Midbrain (tissue), 1 donor: Measurements from ENCODE around the gene DES.
"Not testable (repeated sequence)": the region's sequence is repeated elsewhere in the genome, so short reads cannot be mapped to it uniquely, and the experiment has no call there.

Experiments
- DNase-seq: peaks from one replicate; lab custom pipeline; 2025; lab: John Stamatoyannopoulos, UW

Gene DES

GRCh38 chr2:219399716-219400478, 18.3 kb upstream of the DES start:
- no peak for DNase-seq

- DNase-seq: no peak
Observed at GRCh38 chr2:219400562-219400961, 17.6 kb upstream of the DES start.

GRCh38 chr2:219401606-219402005, 16.6 kb upstream of the DES start:
- no peak for DNase-seq

- DNase-seq: peak; percentile 69
Observed at GRCh38 chr2:219402665-219403515, 15.3 kb upstream of the DES start.

- DNase-seq: no peak
Observed at GRCh38 chr2:219403861-219404260, 14.3 kb upstream of the DES start.

GRCh38 chr2:219404291-219404910, 13.8 kb upstream of the DES start:
- DNase-seq: no peak

- no peak for DNase-seq
Observed at GRCh38 chr2:219404954-219405353, 13.2 kb upstream of the DES start.

DNA sequence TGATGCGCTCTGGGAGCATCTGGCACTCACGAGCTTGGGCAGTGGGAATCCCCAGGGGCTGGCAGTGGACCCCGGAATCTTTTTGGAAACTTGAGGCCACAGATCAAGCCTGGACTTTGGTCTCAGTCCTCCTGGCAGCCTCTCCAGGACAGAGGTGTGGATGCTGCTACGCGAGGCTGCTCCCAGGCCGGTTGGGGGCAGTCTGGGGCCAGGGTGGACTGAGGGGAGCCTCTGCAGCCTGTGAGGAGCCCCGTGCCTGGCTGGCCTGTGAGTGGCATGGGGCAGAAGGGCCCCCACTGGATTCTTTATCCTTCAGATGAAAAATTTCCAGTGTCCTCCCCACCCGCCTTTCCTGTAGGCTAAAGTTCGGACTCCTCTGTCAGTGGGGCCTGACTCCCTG, 12.7 kb upstream of the DES start:
- DNase-seq: no peak

DNA sequence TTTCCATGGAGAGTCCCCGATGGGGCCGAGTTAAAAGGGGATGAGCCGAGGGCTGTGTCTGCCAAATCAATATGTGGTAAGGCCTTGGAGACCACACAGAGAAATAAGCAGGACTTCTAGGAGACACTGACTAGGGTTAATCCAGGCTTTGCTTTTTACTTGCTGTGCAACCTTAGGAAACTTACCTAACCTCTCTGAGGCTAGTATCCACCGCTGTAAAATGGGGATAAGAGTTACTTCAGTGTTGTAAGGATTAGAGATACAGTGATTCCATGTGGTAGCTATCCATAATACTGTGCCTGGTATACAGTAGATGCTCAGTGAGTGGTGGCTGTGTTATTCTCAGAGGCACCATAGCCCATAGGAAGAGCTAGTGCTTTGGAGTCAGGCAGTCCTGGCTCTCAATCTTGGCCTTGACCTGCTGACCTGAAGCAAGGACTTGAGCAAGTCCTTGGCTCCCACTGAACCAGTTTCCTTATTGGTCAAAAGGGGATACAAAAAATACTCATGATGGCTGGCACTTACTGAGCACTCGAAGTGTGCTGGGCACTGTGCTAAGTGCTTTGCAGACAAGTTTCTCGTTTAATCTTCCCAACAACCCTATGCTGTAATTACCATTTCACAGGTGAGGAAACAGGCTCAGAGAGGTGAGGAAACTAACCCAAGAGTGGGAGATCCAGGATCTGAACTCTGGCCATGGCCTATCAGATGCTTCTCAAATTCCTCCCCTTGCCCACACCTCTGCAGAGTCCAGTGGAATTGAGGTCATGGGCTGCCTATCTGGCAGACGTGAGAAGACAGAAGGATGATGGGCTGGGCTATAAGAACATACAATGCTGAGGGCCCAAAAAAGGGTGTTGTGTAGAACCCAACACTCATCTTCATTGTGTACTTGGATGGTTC, 12.0 kb upstream of the DES start:
- no peak for DNase-seq

- DNase-seq: no peak
Observed at GRCh38 chr2:219406861-219407230, 11.3 kb upstream of the DES start.

GRCh38 chr2:219407343-219407742, 10.8 kb upstream of the DES start:
- DNase-seq: not testable (repeated sequence)

DNA sequence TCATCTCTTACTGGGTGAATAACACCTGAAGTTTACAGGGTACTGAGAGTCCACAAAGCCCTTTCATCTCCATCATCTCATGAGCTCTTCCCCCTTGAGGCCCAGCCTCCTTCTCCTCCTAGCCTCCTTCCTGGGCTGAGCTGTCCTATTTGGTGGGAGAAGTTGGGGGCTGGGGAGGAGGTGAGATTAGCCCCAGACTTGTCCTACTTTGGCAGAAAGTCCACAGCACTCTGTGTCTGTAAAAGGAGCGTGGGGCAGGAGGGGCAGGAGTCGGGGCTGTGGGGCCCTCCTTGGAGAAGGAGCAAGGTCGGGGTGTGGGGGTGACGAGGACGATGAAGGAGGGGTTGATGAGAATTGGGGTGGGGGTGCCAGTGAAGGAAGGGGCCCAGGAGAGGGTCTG, 10.0 kb upstream of the DES start:
- no peak for DNase-seq

GRCh38 chr2:219408631-219409030, 9.5 kb upstream of the DES start:
- no peak for DNase-seq

GRCh38 chr2:219409619-219410018, 8.6 kb upstream of the DES start:
- DNase-seq: no peak

DNA sequence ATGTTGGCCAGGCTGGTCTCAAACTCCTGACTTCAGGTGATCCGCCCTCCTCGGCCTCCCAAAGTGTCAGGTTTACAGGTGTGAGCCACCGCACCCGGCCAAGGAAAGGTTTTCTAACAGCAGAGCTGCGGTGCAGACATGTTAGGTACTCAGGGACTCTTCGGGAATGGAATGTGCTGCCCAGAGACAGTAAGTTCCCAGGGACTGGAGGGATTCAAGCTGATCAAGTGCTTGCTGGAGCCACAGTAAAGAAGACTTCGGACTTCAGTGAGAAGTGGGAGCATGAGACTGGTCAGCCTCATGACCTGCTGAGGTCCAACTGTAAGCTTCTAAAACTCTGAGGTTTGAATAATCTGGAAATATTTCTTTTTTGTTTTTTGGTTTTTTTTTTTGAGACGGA, 7.8 kb upstream of the DES start:
- DNase-seq: no peak

GRCh38 chr2:219414857-219415256, 3.3 kb upstream of the DES start:
- DNase-seq: no peak

DNA sequence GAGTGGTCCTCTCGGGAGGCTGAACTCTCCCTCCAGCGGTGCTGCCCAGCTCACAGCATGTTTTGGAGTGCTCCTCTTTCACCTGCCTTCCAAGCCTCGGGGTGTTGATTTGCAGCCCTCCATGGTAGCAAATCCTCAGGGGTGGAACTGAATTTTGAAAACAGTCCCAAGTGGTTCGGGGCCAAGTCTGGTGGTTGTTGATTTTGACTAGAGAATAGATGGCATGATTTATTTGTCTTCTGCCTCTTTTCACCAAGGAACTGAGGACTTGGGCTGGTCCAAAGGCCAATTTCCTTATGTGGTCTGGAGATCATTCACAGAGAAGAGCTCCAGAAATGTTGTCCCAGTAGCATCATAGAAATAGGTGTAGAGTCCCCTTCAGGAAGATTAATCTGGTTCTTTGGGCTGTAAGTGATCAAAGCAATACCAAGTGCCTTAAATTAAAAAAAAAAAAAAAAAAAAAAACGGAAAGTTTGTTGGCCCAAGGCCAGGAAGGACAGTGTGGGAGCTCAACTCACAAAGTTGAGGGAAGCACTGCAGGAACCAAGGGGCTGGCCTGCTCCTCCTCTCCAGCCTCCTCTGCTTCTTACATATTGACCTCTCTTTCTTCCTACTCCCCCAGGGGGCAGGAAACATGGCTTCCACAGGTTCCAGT, 2.5 kb upstream of the DES start:
- DNase-seq: no peak

- no peak for DNase-seq
Observed at GRCh38 chr2:219416235-219416602, 2.0 kb upstream of the DES start.

DNA sequence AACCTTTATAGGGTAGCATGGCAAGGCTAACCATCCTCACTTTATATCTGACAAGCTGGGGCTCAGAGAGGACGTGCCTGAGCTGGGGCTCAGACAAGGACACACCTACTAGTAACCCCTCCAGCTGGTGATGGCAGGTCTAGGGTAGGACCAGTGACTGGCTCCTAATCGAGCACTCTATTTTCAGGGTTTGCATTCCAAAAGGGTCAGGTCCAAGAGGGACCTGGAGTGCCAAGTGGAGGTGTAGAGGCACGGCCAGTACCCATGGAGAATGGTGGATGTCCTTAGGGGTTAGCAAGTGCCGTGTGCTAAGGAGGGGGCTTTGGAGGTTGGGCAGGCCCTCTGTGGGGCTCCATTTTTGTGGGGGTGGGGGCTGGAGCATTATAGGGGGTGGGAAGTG, 1.2 kb upstream of the DES start:
- no peak for DNase-seq

- no peak for DNase-seq
Observed at GRCh38 chr2:219417374-219417773, 803 bp upstream of the DES start.

DNA sequence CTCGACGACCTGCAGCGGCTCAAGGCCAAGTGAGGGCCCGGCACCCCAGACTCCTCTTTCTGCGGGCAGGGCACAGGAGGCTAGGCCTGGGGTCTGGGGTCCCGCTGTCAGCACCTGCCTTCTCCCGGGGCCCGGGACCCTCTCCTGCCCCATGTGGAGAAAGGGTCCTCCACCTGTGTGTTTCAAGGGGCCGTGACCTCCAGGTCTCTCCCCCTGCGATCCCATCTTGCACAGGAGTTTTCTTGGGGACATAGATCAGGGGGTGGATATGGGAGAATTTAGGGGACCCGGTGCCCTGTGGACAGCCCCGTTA, 791 bp downstream of the DES start:
- DNase-seq: no peak
